GM10266 (cell line): ENCODE data around the gene MDGA2.

Source experiments
- DNase-seq: peaks from one replicate; pipeline ENCODE4 v3.0.0; 2012; ENCODE audit errors: extremely low spot score
- CTCF ChIP-seq: IDR thresholded peaks from 2 replicates; pipeline ENCODE4 v1.5.1; 2012; ENCODE audit warnings: mild to moderate bottlenecking, low read depth; ENCODE audit not compliant: control insufficient read depth, insufficient read depth; ENCODE audit errors: missing control alignments

Gene MDGA2

DNA sequence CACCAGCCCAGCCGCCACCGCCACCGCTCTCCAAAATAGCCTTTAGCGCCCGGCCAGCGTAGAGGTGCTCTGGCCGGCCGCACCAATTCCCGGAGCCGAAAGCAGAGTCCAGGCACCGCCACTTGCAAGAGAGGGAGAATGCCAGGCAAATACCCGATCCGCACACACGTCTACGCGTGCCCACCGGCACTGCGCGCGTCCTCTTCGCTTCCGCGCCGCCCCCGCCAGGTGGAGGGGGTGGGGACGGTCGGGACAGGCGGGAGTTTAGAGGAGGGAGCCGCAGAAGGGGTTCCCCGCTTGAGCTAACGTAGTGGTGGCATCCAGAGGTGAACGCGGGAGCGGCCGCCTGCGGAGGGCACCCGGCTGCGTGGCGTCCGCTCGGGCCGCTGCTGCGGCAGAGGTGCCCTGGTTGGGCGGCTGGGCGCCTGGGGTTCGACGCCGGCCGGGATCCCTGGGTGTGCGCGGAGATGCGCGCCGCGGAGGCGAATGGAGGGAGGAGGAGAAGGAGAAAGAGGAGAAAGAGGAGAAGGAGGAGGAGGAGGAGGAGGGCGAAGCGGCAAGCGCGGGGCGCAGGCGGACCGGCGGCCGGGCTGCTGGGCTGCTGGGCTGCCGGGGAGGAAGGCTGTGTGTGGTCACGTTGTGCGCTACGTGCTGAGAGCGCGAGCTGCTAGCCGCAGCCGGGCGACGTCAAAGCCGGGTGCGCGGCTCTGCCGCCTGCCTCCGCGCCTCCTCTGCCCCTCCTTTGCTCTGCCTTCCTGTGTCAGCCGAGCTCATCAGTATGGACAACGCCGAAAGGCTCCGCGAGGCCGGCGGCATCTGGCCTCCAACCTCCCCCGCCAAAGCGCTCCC lies at the start of gene MDGA2:
TSS of gene MDGA2 (minus strand) at position 140 of the 849 bp plus-strand sequence.
- no peak for TF ChIP-seq CTCF
- DNase-seq: no peak

DNA sequence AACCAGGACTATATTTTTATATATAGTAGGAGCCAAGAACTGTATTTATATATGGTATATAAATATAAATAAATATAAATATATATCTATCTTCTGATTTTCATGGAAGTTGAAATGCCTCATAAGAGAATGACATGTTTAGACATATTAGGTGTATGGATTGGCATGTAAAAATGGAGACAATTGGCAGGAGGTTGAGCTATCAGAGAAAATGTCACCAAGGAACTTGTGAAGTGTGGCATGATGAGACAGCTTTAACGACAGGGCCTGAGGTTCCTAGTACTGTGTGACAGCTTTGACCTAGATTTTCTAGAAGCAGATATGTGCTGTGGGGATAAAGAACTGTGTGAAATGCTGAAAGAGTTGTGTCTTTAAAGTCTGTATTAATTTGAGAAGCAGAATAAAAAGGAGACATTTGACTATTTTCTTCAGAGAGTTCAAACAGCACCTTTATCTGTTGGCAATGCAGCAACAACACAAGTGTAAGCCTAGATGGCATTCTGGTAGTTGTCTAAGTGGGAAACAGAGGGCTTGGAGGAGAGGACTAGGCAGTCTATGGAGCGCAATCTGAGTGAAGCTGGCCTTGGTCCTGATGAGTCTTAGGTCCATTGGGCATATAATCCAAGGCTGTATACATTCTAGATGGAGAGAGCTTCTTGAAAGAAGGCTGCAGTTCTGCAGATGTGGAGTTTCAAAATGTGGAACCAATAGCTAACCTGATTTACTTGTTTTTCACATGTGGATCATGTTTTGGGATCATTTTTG lies 47.7 kb upstream of the MDGA2 start:
- TF ChIP-seq CTCF: no peak
- no peak for DNase-seq

- no peak for DNase-seq
- no peak for TF ChIP-seq CTCF
These were observed 44.9 kb upstream of the MDGA2 start for GRCh38 chr14:47720281-47720680.

DNA sequence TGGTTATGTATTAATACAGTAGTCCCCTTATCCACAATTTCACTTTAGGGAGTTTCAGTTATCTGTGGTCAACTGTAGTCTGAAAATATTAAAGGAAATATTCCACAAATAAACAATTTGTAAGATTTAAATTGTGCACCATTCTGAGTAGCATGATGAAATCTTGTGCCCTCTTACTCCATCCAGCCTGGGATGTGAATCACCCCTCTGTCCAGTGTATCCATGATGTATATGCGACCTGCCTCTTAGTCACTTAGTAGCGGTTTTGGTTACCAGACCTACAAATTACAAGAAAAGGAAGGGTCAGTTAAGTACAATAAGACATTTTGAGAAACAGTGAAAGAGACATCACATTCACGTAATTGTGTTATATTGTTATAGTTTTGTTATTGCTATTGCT lies 39.9 kb upstream of the MDGA2 start:
- TF ChIP-seq CTCF: no peak
- no peak for DNase-seq

DNA sequence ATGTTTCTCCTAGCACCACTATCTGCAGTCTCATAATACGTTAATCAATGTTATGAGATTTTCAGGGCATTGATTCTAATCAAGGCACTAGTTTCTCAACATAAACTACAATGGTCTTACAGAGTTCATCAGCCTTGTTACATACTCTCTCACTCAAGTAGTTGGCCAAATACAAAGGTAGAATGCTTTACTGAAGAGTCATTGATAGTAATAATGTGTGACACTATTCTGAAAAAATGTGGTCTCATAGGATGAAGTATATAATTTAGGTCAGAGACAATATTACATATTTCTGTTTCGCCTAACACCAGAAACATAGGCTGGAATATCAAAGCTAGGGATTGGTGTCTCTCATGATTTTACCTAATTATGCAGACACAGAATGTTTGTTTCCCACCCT lies 35.2 kb upstream of the MDGA2 start:
- DNase-seq: no peak
- no peak for TF ChIP-seq CTCF

DNA sequence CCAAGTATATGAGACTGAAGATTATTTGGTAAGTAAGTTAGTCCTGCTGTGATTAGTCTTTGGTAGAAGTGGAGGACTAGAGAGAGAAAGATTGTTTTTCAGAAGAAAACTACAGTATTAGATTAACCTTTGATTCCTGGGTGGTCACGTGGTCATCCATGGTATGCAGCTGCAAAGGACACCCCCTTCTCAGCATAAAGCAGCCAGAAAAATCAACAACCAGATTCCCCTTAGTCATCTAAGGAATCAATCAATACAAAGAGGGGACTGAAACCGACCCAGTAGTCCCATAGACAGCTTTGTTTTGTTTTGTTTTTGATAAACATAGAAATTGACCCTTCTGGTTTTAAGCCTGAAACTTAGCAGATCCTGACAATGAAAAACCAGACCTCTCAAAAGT lies 30.3 kb upstream of the MDGA2 start:
- no peak for DNase-seq
- no peak for TF ChIP-seq CTCF

GRCh38 chr14:47691829-47692228 lies 16.4 kb upstream of the MDGA2 start:
- no peak for TF ChIP-seq CTCF

More at GRCh38 chr14:47691829-47692228, 16.4 kb upstream of the MDGA2 start:
- DNase-seq: no peak
